HG03135 (cell line): ENCODE measurements around the gene PAPOLG.

ENCODE experiments used
- ATAC-seq: cut with Tn5 transposase; IDR thresholded peaks from one replicate; pipeline ENCODE4 v1.9.1; 2021; ENCODE audit warnings: mild to moderate bottlenecking, moderate library complexity; ENCODE audit not compliant: unreplicated experiment

The PAPOLG gene

GRCh38 chr2:60756097-60757087 lies at the start of gene PAPOLG:
PAPOLG (plus strand) TSS chr2:60756268; CDS start chr2:60756479, 211 bp downstream.
- peak; percentile 98 for ATAC-seq

DNA sequence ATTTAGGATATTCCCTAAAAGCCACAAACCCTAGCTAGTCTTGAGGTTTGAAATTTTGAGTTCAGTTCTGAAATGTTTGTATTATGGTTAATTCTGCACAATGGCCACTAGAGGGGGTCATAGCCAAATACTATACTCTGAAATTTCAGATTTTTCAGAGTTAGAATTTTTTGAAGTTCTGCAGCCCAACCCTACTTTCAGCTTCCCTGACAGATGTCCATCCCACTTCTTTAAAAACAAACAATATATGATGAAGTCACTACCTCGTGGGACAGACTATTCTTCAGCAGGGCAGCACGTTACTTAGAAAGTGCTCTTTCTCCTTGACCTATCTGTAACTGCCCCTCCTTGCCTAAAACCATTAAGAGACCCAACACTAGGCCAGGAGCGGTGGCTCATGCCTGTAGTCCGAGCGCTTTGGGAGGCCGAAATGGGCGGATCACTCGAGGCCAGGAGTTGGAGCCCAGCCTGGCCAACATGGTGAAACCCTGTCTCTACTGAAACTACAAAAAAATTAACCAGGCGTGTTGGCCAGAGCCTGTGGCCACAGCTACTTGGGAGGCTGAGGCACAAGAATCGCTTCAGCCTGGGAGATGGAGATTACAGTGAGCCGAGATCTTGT lies 48.2 kb upstream of the PAPOLG start:
- no peak for ATAC-seq

DNA sequence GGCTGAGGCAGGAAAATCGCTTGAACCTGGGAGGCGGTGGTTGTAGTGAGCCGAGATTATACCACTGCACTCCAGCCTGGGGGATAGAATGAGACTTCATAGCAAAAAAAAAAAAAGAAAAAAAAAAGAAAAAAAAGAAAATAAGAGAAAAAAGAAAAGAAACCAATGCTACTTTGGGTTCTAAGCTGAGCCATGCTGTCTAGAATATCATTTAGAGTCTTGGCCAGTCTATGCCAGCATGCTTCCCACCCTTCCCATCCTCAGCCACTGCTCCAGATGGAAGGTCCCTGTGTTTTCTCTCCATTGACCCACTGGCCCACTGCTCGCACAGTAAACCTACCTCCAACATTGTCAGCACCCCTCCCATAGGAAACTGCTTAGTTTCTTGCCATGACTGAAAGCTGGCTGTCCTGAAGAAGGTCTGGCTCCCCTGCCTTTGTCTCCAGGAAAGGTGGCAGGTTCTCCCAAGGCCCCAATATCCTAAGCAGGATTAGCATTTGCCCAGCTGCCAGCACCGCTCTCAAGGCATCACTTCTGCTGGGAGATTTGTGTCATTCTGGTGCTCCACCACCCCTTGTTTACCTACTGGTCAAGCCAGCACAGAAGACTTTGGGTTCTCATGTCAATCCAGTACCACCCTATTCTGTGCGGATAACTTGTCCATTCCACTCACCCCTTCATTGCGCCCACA lies 47.3 kb upstream of the PAPOLG start:
- no peak for ATAC-seq

GRCh38 chr2:60710707-60711106 lies 45.4 kb upstream of the PAPOLG start:
- ATAC-seq = no peak

DNA sequence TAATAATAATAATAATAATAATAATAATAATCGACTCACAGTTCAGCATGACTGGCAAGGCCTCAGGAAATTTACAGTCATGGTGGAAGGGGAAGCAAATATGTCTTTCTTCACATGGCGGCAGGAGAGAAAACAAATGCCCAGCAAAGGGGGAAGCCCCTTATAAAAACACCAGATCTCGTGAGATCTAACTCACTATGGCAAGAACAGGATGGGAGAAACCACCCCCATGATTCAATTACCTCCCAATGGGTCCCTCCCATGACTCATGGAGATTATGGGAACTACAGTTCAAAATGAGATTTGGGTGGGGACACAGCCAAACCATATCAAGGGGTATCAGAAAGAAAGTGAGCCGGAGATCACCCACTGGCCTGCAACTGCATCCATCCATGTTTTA lies 40.5 kb upstream of the PAPOLG start:
- no peak for ATAC-seq

- ATAC-seq = no peak
These were observed 38.4 kb upstream of the PAPOLG start for GRCh38 chr2:60717691-60718090.

DNA sequence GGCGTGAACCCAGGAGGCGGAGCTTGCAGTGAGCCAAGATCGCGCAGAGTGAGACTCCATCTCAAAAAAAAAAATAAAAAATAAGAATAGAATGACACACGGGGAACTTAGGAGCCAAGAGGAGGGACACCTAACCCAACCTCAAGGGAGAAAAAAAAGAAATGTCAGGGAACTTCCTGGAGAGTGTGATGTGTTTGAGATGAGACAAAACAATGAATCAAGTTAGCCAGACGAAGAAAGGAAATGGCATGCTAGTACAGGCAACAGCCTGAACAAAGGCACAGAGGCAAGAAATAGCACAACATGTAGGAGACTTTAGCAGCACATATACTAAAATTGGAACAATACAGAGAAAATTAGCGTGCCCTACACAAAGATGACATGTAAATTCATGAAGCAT lies 36.7 kb upstream of the PAPOLG start:
- ATAC-seq = no peak

DNA sequence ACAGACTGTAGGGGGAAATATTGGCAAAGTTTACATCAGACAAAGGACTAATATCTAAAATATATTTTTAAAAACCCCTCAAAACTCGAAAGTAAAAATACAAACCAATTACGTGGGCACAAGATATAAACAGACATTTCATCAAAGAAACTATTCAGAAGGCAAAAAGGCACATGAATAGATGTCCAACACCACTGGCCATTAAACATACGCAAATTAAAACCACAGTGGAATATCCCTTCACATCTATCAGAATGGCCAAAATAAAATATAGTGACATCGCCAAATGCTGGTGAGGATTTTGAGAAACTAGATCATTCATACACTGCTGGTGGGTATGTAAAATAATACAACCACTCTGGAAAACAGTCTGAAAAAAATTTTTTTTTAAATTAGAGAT lies 30.6 kb upstream of the PAPOLG start:
- ATAC-seq = no peak

GRCh38 chr2:60728855-60729254 lies 27.2 kb upstream of the PAPOLG start:
- no peak for ATAC-seq

DNA sequence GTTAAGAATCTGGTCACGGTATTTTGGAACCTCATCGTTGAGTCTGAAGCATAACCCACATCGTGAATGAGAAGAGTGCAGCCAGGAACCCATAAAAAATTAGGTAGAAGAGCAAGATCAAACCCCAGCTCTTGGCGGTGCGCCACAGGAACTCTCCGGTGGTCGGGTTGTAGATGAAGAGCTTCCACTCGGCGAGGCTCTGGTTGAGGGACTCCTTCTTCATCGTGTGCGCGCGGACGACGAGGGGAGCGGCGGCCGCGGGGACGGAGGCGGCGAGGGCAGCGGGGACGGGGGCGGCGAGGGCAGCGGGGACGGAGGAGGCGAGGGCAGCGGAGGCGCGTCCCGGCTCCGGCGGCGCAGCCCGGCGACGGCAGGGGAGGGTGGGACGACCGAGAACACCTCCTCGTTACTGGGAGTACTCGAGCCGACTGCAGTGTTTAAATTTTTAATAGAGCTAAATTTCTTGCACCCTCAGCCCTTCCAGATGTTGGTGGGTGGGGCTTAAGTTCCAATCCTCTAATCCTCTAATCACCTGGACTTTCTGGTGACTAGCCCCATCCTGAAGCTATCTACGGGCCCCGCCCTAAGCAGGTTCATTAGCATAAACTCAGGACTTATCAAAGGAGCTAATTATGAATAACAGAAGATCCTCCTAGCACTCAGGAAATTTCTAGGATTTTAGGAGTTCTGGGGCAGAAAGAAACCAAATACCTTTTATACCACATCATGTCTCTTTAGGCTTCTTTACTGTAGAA lies 20.4 kb upstream of the PAPOLG start:
- no peak for ATAC-seq

GRCh38 chr2:60738679-60739078 lies 17.4 kb upstream of the PAPOLG start:
- no peak for ATAC-seq

DNA sequence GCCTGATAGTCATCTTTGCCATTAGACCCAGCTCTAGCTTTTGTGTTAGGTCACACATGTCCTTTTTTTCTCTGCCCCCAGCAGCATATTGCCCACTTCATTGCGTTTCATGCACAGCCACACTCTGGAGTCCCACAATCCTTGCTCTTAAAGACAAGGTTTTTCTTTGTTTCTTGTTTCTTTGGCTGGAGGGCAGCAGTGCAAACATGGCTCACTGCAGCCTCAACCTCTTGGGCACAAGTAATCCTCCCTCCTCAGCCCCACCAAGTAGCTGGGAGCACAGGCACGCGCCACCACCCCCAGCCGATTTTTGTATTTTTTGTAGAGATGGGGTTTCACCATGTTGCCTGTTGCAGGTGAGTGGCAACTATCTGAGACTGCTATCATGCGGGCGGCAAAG lies 16.9 kb upstream of the PAPOLG start:
- ATAC-seq = no peak

- ATAC-seq = no peak
These were observed 14.5 kb upstream of the PAPOLG start for GRCh38 chr2:60741576-60741975.

DNA sequence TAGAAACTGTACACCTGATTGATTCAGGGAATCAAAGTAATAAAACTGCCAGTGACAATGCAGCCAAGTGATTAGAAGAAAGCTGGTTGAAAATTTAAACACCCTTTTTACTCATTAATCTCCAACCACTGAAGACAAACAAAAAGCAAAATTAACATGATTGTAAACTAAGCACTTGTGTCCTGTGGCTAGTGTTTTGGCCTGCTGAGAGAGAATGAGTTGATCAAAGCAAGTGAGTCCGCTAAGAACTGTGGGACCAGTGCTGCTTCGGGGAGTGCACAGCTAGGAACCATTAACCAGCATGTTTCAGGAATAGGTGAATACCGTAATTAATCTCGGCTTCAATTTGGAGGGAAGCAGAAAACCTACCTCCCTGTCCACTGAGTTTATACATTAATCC lies 13.6 kb upstream of the PAPOLG start:
- ATAC-seq = no peak

GRCh38 chr2:60745330-60745729 lies 10.7 kb upstream of the PAPOLG start:
- no peak for ATAC-seq

GRCh38 chr2:60745761-60746160 lies 10.3 kb upstream of the PAPOLG start:
- no peak for ATAC-seq

DNA sequence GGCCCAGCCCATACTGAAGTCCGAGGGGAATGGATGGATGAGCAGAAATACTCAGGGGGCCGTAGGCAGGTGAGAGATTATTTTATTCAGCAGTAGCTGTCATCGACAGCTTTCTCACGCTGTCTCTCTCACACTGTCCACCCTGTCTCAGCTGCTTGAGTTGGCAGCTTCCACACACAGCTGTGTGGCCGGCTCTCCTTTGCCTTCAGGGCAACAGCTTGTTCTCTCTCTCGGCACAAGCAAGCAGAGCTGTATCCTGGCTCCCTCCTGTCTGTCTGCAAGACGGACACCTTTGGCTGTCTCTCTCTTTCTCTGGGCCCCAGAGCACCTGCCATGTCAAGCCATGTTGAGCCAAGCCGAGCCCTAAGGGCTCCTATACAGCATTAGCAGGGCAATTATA lies 9.8 kb upstream of the PAPOLG start:
- no peak for ATAC-seq

GRCh38 chr2:60759654-60760053 lies 3.6 kb downstream of the PAPOLG start:
- ATAC-seq = no peak

GRCh38 chr2:60764736-60765534 lies 8.9 kb downstream of the PAPOLG start:
- no peak for ATAC-seq

GRCh38 chr2:60766283-60766682 lies 10.2 kb downstream of the PAPOLG start:
- ATAC-seq = no peak
